ENCODE measurements around the gene FIBCD1.

FIBCD1 gene

GRCh38 chr9:130942679-130943078 is 3.6 kb upstream of the FIBCD1 start:
- Histone ChIP-seq H3K23ac (ENCODE audit: low read depth, low read length, poor library complexity) (no peak overlapping the region), H4K91ac (ENCODE audit: low read depth, low read length, poor library complexity) (no peak overlapping the region), H2BK5ac (ENCODE audit: low read length) (no peak overlapping the region), H3K27ac (replicated peaks; ENCODE audit: low read length) (no peak overlapping the region), H3K79me1 (ENCODE audit: low read depth, low read length) (no peaks in the 10 kb centered on the region), H3K4me3 (ENCODE audit: low read length in 2 of 2) (no peak overlapping the region), H3K4ac (ENCODE audit: low read length) (no peak overlapping the region), H3K14ac (ENCODE audit: low read length) (no peak overlapping the region), H2BK15ac (ENCODE audit: low read length) (no peak overlapping the region), H3K9me3 (replicated peaks in 1 of 2; ENCODE audit: control insufficient read depth in 2 of 2, insufficient read depth in 1 of 2, low read depth in 1 of 2, low read length in 2 of 2) (peaks cover 0 to 3% of the 10 kb centered on the region in 2 donors), H3K9ac (ENCODE audit: low read depth, low read length, poor library complexity) (no peak overlapping the region), H2BK120ac (ENCODE audit: low read depth, low read length) (no peak overlapping the region), H3K18ac (ENCODE audit: low read length) (no peak overlapping the region), H3K36me3 (replicated peaks in 1 of 2; ENCODE audit: control insufficient read depth in 2 of 2, insufficient read depth in 2 of 2, low read length in 2 of 2) (no peaks in the 10 kb centered on the region), H2AK5ac (ENCODE audit: low read depth, low read length) (no peak overlapping the region), H4K8ac (ENCODE audit: low read depth, low read length) (no peak overlapping the region), H2AFZ (ENCODE audit: low read length) (no peak overlapping the region), H2BK12ac (ENCODE audit: low read length) (no peak overlapping the region), H3K4me1 (ENCODE audit: control insufficient read depth in 2 of 2, insufficient read depth in 1 of 2, low read depth in 1 of 2, low read length in 2 of 2) (peaks cover 3 to 7% of the 10 kb centered on the region in 2 donors), H3K4me2 (ENCODE audit: insufficient read depth, low read length, poor library complexity, severe bottlenecking) (no peak overlapping the region), H3K27me3 (ENCODE audit: control insufficient read depth in 3 of 3, insufficient read depth in 3 of 3, low read depth in 1 of 3, low read length in 3 of 3) (peaks cover 20 to 83% (median 43%) of the 10 kb centered on the region in 3 experiments)
- no peak for DNase-seq (ENCODE audit: low spot score)
- WGBS, 2 donors (ENCODE audit: extremely low coverage in 2 of 2, insufficient read length in 2 of 2, insufficient replicate concordance in 1 of 2): no CpG with 5 or more reads among the region's 10 CpGs

- no peak overlapping the region for H2BK12ac ChIP-seq (ENCODE audit: low read length)
- H3K9me3 ChIP-seq (replicated peaks in 1 of 2; ENCODE audit: control insufficient read depth in 2 of 2, insufficient read depth in 1 of 2, low read depth in 1 of 2, low read length in 2 of 2): peaks cover 0 to 3% of the 10 kb centered on the region in 2 donors
- no peak overlapping the region for H3K4ac ChIP-seq (ENCODE audit: low read length)
- no peak overlapping the region for H3K9ac ChIP-seq (ENCODE audit: low read depth, low read length, poor library complexity)
- no peak overlapping the region for H3K14ac ChIP-seq (ENCODE audit: low read length)
- no peak overlapping the region for H3K27ac ChIP-seq (replicated peaks; ENCODE audit: low read length)
- no peak overlapping the region for H3K4me2 ChIP-seq (ENCODE audit: insufficient read depth, low read length, poor library complexity, severe bottlenecking)
- WGBS, 2 donors (ENCODE audit: extremely low coverage in 2 of 2, insufficient read length in 2 of 2, insufficient replicate concordance in 1 of 2): no CpG with 5 or more reads among the region's 6 CpGs
- H2AFZ ChIP-seq (ENCODE audit: low read length): no peak overlapping the region
- no peak overlapping the region for H4K8ac ChIP-seq (ENCODE audit: low read depth, low read length)
- DNase-seq (ENCODE audit: low spot score): no peak
- no peak overlapping the region for H2BK120ac ChIP-seq (ENCODE audit: low read depth, low read length)
- peaks cover 7 to 9% of the 10 kb centered on the region in 2 donors for H3K4me1 ChIP-seq (ENCODE audit: control insufficient read depth in 2 of 2, insufficient read depth in 1 of 2, low read depth in 1 of 2, low read length in 2 of 2)
- no peak overlapping the region for H2BK15ac ChIP-seq (ENCODE audit: low read length)
- H3K18ac ChIP-seq (ENCODE audit: low read length): no peak overlapping the region
- H3K4me3 ChIP-seq (ENCODE audit: low read length in 2 of 2): no peak overlapping the region
- H2BK5ac ChIP-seq (ENCODE audit: low read length): no peak overlapping the region
- no peak overlapping the region for H2AK5ac ChIP-seq (ENCODE audit: low read depth, low read length)
- H4K91ac ChIP-seq (ENCODE audit: low read depth, low read length, poor library complexity): no peak overlapping the region
- peaks cover 21 to 86% (median 49%) of the 10 kb centered on the region in 3 experiments for H3K27me3 ChIP-seq (ENCODE audit: control insufficient read depth in 3 of 3, insufficient read depth in 3 of 3, low read depth in 1 of 3, low read length in 3 of 3)
- no peaks in the 10 kb centered on the region for H3K36me3 ChIP-seq (replicated peaks in 1 of 2; ENCODE audit: control insufficient read depth in 2 of 2, insufficient read depth in 2 of 2, low read length in 2 of 2)
- peak overlapping the region; percentile 66 for H3K23ac ChIP-seq (ENCODE audit: low read depth, low read length, poor library complexity)
- H3K79me1 ChIP-seq (ENCODE audit: low read depth, low read length): no peaks in the 10 kb centered on the region
Measured at GRCh38 chr9:130942084-130942483, 3.0 kb upstream of the FIBCD1 start.

GRCh38 chr9:130940693-130941576 is 1.9 kb upstream of the FIBCD1 start:
- Histone ChIP-seq H3K79me1 (ENCODE audit: low read depth, low read length) (no peaks in the 10 kb centered on the region), H3K4me3 (ENCODE audit: low read length in 2 of 2) (no peak overlapping the region), H3K27me3 (ENCODE audit: control insufficient read depth in 3 of 3, insufficient read depth in 3 of 3, low read depth in 1 of 3, low read length in 3 of 3) (peaks cover 21 to 81% (median 49%) of the 10 kb centered on the region in 3 experiments), H2AK5ac (ENCODE audit: low read depth, low read length) (peak overlapping the region; percentile 43), H4K8ac (ENCODE audit: low read depth, low read length) (no peak overlapping the region), H3K18ac (ENCODE audit: low read length) (peak overlapping the region; percentile 35), H2AFZ (ENCODE audit: low read length) (no peak overlapping the region), H3K14ac (ENCODE audit: low read length) (peak overlapping the region; percentile 63), H3K36me3 (replicated peaks in 1 of 2; ENCODE audit: control insufficient read depth in 2 of 2, insufficient read depth in 2 of 2, low read length in 2 of 2) (no peaks in the 10 kb centered on the region), H3K4me1 (ENCODE audit: control insufficient read depth in 2 of 2, insufficient read depth in 1 of 2, low read depth in 1 of 2, low read length in 2 of 2) (peaks cover 17% of the 10 kb centered on the region in 2 donors), H2BK12ac (ENCODE audit: low read length) (no peak overlapping the region), H3K9ac (ENCODE audit: low read depth, low read length, poor library complexity) (no peak overlapping the region), H3K4me2 (ENCODE audit: insufficient read depth, low read length, poor library complexity, severe bottlenecking) (no peak overlapping the region), H3K4ac (ENCODE audit: low read length) (no peak overlapping the region), H2BK120ac (ENCODE audit: low read depth, low read length) (no peak overlapping the region), H3K27ac (replicated peaks; ENCODE audit: low read length) (no peak overlapping the region), H2BK5ac (ENCODE audit: low read length) (no peak overlapping the region), H3K23ac (ENCODE audit: low read depth, low read length, poor library complexity) (peak overlapping the region; percentile 100), H2BK15ac (ENCODE audit: low read length) (no peak overlapping the region), H4K91ac (ENCODE audit: low read depth, low read length, poor library complexity) (no peak overlapping the region), H3K9me3 (replicated peaks in 1 of 2; ENCODE audit: control insufficient read depth in 2 of 2, insufficient read depth in 1 of 2, low read depth in 1 of 2, low read length in 2 of 2) (peaks cover 0 to 3% of the 10 kb centered on the region in 2 donors)
- WGBS, 2 donors (ENCODE audit: extremely low coverage in 2 of 2, insufficient read length in 2 of 2, insufficient replicate concordance in 1 of 2): no CpG with 5 or more reads among the region's 36 CpGs
- no peak for DNase-seq (ENCODE audit: low spot score)

- H3K9me3 ChIP-seq (replicated peaks in 1 of 2; ENCODE audit: control insufficient read depth in 2 of 2, insufficient read depth in 1 of 2, low read depth in 1 of 2, low read length in 2 of 2): peaks cover 0 to 3% of the 10 kb centered on the region in 2 donors
- no peak overlapping the region for H2BK120ac ChIP-seq (ENCODE audit: low read depth, low read length)
- peak overlapping the region; percentile 22 for H3K18ac ChIP-seq (ENCODE audit: low read length)
- no peak overlapping the region for H4K8ac ChIP-seq (ENCODE audit: low read depth, low read length)
- H3K36me3 ChIP-seq (replicated peaks in 1 of 2; ENCODE audit: control insufficient read depth in 2 of 2, insufficient read depth in 2 of 2, low read length in 2 of 2): no peaks in the 10 kb centered on the region
- peak overlapping the region; percentile 63 for H3K14ac ChIP-seq (ENCODE audit: low read length)
- H2AK5ac ChIP-seq (ENCODE audit: low read depth, low read length): peak overlapping the region; percentile 87
- H4K91ac ChIP-seq (ENCODE audit: low read depth, low read length, poor library complexity): no peak overlapping the region
- H2AFZ ChIP-seq (ENCODE audit: low read length): peak overlapping the region; percentile 89
- H2BK12ac ChIP-seq (ENCODE audit: low read length): no peak overlapping the region
- DNase-seq (ENCODE audit: low spot score): no peak
- H3K4me3 ChIP-seq (ENCODE audit: low read length in 2 of 2): no peak overlapping the region
- no peak overlapping the region for H3K4ac ChIP-seq (ENCODE audit: low read length)
- H3K79me1 ChIP-seq (ENCODE audit: low read depth, low read length): no peaks in the 10 kb centered on the region
- no peak overlapping the region for H2BK15ac ChIP-seq (ENCODE audit: low read length)
- no CpG with 5 or more reads among the region's 32 CpGs for WGBS, 2 donors (ENCODE audit: extremely low coverage in 2 of 2, insufficient read length in 2 of 2, insufficient replicate concordance in 1 of 2)
- H2BK5ac ChIP-seq (ENCODE audit: low read length): no peak overlapping the region
- peaks cover 21 to 74% (median 49%) of the 10 kb centered on the region in 3 experiments for H3K27me3 ChIP-seq (ENCODE audit: control insufficient read depth in 3 of 3, insufficient read depth in 3 of 3, low read depth in 1 of 3, low read length in 3 of 3)
- no peak overlapping the region for H3K27ac ChIP-seq (replicated peaks; ENCODE audit: low read length)
- H3K4me1 ChIP-seq (ENCODE audit: control insufficient read depth in 2 of 2, insufficient read depth in 1 of 2, low read depth in 1 of 2, low read length in 2 of 2): peaks cover 17% of the 10 kb centered on the region in 2 donors
- H3K4me2 ChIP-seq (ENCODE audit: insufficient read depth, low read length, poor library complexity, severe bottlenecking): peak overlapping the region; percentile 92
- H3K23ac ChIP-seq (ENCODE audit: low read depth, low read length, poor library complexity): peak overlapping the region; percentile 100
- no peak overlapping the region for H3K9ac ChIP-seq (ENCODE audit: low read depth, low read length, poor library complexity)
Measured at GRCh38 chr9:130940027-130940549, 1.0 kb upstream of the FIBCD1 start.
